ENCODE results near the gene TIMMDC1. TPM values are rescaled to one million over a fixed set of nuclear protein-coding genes. Genes with fewer than 3 reads are reported as not detected.
A peak's percentile ranks its signal among the peaks of the same experiment; 100 is the strongest.

Gene TIMMDC1
- total and polyA plus RNA-seq, 2 of the 13 experiments (the other 11 are each of a cell fraction or from before 2014, with no cell fraction given), result 50.0 to 77.8 TPM

DNA sequence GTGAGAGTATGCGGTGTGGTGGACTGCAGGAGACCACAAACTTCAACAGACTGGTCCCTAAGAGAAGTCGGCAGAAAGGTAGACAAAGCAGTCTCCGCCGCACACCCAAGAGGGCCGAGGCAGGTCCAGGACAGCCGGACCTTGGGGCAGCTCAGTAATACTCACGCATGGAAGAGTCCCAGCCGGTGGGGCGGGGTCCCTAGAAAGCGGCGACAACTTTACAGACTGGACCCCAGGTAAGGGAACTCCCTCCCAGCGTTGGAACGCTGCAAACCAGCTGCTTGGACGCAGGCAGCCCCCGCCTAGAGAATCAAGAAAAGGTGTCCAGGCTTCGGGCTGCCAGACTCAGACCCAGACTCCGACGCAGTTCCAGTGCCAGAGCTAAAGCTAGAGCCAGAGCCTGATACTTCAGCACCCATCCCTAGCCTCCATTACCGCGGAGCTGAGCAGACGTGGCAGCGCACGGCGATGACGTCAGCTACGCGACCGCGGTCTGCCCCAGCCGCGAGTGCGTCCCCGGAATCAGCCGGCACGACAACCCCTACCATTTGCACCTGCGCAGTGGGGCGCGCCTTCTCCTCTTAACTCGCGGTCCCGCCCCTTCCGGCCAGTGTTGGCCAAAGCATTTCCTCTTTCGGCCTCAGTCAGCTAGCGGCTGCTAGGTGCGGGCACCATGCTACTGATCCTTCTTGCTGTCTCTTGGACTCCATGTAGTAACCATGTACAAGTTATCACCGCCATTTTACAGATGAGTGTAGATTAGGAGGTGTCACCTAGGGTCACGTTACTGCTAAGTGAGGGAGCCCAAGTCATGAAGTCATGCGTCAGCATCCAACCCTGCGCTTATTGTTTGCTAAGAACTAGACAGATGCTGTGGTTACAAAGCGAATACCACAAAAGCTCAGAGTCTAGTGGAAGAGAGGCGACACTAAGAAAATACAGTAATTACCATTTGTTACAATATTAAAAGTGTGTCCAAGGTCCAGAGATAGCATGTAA is 34.9 kb upstream of the TIMMDC1 start, which contains the start of gene TMEM39A (continued):
- TF ChIP-seq, protein P1, sequence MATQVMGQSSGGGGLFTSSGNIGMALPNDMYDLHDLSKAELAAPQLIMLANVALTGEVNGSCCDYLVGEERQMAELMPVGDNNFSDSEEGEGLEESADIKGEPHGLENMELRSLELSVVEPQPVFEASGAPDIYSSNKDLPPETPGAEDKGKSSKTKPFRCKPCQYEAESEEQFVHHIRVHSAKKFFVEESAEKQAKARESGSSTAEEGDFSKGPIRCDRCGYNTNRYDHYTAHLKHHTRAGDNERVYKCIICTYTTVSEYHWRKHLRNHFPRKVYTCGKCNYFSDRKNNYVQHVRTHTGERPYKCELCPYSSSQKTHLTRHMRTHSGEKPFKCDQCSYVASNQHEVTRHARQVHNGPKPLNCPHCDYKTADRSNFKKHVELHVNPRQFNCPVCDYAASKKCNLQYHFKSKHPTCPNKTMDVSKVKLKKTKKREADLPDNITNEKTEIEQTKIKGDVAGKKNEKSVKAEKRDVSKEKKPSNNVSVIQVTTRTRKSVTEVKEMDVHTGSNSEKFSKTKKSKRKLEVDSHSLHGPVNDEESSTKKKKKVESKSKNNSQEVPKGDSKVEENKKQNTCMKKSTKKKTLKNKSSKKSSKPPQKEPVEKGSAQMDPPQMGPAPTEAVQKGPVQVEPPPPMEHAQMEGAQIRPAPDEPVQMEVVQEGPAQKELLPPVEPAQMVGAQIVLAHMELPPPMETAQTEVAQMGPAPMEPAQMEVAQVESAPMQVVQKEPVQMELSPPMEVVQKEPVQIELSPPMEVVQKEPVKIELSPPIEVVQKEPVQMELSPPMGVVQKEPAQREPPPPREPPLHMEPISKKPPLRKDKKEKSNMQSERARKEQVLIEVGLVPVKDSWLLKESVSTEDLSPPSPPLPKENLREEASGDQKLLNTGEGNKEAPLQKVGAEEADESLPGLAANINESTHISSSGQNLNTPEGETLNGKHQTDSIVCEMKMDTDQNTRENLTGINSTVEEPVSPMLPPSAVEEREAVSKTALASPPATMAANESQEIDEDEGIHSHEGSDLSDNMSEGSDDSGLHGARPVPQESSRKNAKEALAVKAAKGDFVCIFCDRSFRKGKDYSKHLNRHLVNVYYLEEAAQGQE (IDR thresholded peaks at IDR 0.05; ENCODE audit: borderline replicate concordance in 1 of 2, low read depth in 1 of 2, low read length in 2 of 2), result peak in 1 of 2 experiments; percentile 59; a peak in 1 of 4 replicates
- TF ChIP-seq ZNF841 (CRISPR knock-in tag; IDR thresholded peaks at IDR 0.05; ENCODE audit: borderline replicate concordance) (no peak), ZNF460 (CRISPR knock-in tag; IDR thresholded peaks at IDR 0.05; ENCODE audit: borderline replicate concordance) (no peak; the same call in 1 of the 2 replicates), SRSF9 (IDR thresholded peaks at IDR 0.05; ENCODE audit: borderline replicate concordance, insufficient read depth, low read depth, low read length, poor library complexity, severe bottlenecking) (no peak), ZNF7 (CRISPR knock-in tag; IDR thresholded peaks at IDR 0.05) (no peak), ZNF329 (CRISPR knock-in tag; IDR thresholded peaks at IDR 0.05; ENCODE audit: low read depth) (0 out of 2 replicates have a peak, but pooled peaks have one; percentile 64), SOX6 (IDR thresholded peaks at IDR 0.05) (no peak), SOX6 (CRISPR knock-in tag; IDR thresholded peaks at IDR 0.05) (peak; percentile 77), ZNF777 (CRISPR knock-in tag; IDR thresholded peaks at IDR 0.05) (no peak), KDM5A (IDR thresholded peaks at IDR 0.05; ENCODE audit: borderline replicate concordance, low read length) (peak; percentile 98), ZNF496 (CRISPR knock-in tag; IDR thresholded peaks at IDR 0.05; ENCODE audit: insufficient replicate concordance) (no peak), IKZF4 (CRISPR knock-in tag; IDR thresholded peaks at IDR 0.05; ENCODE audit: borderline replicate concordance, low read depth, not compliant biosample characterization) (no peak), SYNCRIP (IDR thresholded peaks at IDR 0.05; ENCODE audit: insufficient read depth, low read depth, low read length) (no peak), TEAD2 (CRISPR knock-in tag; IDR thresholded peaks at IDR 0.05) (no peak), TOPORS (CRISPR knock-in tag; IDR thresholded peaks at IDR 0.05) (no peak), ZNF225 (CRISPR knock-in tag; IDR thresholded peaks at IDR 0.05) (no peak; the same call in 1 of the 2 replicates), ZNF615 (CRISPR knock-in tag; IDR thresholded peaks at IDR 0.05; ENCODE audit: borderline replicate concordance) (no peak), ZMYM4 (CRISPR knock-in tag; IDR thresholded peaks at IDR 0.05) (peak; percentile 96), ZNF724P (CRISPR knock-in tag; IDR thresholded peaks at IDR 0.05; ENCODE audit: borderline replicate concordance) (no peak)
- TF ChIP-seq, protein P2, sequence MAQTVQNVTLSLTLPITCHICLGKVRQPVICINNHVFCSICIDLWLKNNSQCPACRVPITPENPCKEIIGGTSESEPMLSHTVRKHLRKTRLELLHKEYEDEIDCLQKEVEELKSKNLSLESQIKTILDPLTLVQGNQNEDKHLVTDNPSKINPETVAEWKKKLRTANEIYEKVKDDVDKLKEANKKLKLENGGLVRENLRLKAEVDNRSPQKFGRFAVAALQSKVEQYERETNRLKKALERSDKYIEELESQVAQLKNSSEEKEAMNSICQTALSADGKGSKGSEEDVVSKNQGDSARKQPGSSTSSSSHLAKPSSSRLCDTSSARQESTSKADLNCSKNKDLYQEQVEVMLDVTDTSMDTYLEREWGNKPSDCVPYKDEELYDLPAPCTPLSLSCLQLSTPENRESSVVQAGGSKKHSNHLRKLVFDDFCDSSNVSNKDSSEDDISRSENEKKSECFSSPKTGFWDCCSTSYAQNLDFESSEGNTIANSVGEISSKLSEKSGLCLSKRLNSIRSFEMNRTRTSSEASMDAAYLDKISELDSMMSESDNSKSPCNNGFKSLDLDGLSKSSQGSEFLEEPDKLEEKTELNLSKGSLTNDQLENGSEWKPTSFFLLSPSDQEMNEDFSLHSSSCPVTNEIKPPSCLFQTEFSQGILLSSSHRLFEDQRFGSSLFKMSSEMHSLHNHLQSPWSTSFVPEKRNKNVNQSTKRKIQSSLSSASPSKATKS (CRISPR knock-in tag; IDR thresholded peaks at IDR 0.05), result 0 out of 2 replicates have a peak, but pooled peaks have one; percentile 52
- TF ChIP-seq, protein P3, sequence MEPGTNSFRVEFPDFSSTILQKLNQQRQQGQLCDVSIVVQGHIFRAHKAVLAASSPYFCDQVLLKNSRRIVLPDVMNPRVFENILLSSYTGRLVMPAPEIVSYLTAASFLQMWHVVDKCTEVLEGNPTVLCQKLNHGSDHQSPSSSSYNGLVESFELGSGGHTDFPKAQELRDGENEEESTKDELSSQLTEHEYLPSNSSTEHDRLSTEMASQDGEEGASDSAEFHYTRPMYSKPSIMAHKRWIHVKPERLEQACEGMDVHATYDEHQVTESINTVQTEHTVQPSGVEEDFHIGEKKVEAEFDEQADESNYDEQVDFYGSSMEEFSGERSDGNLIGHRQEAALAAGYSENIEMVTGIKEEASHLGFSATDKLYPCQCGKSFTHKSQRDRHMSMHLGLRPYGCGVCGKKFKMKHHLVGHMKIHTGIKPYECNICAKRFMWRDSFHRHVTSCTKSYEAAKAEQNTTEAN (CRISPR knock-in tag; conservative IDR thresholded peaks at IDR 0.05), result 0 out of 2 replicates have a peak, but pooled peaks have one; percentile 66

Data from HepG2 (cell line).